Stimulated activated CD8-positive, alpha-beta memory T cell treated with anti-CD3 and anti-CD28 coated beads, Interleukin-7, amount 100 ng/mL, for 1 hour (primary cell): ENCODE data around the gene ULK4.
"Not testable (repeated sequence)": the region's sequence is repeated elsewhere in the genome, so short reads cannot be mapped to it uniquely, and the experiment has no call there.

Source experiments
- DNase-seq, 2 donors: peaks; one replicate each; pipeline ENCODE4 v3.0.0-alpha.2; 2020; ENCODE audit warnings: low read depth in 2 of 2

The ULK4 gene

DNA sequence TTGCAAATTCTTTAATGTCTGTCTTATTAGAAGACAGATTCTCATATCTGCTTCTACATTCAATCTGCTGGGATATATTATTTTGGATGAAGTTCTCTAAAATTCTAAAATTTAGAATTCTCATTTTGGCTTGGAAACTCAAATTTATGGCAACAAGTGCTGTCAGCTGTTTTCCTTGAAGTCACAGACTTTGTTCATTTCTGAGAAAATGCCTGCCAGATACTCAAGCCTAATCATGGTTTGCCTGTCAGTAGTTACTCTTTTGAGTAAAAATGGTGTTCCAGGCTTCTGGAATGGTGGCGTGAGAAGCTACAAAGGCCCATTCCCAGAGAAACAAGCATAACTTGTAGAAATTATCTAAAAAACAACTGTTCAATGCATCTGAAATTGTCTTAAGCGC lies 646.8 kb downstream of the ULK4 start:
- DNase-seq: no peak

DNA sequence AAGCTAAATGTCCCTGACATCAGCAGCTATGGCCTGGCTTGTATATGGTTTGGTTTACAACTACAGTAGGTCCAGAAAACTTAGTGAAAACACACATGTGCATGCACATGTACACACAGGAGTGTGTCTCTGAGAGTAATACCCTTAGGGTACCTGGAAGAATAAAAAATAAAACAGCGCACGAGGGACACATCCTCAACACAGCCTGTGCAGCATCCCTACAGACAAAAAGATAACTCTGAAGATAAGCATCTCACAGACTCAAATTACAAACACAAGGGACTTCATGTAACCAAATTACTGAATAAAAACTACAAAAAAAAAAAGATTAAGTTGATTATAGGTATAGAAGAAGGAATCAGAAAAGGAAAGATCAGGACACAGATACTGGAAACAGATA lies 653.8 kb downstream of the ULK4 start:
- DNase-seq: no peak

DNA sequence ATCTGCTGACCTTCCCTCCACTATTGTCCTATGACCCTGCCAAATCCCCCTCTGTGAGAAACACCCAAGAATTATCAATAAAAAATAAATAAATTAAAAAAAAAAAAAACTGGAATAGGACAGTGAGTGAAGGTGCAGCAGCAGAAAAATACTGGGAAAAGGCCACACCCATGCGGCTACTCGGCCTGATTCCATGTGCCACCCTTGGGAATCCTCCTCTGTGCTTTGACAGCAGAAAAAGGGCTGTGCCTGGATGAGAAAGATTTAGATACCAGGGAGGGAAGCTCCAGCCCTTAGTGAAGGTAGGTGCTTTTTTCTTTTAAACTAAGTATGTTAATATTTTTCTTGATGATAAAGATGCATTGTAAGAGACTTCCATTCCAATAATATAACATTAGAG lies 654.8 kb downstream of the ULK4 start:
- DNase-seq: no peak

DNA sequence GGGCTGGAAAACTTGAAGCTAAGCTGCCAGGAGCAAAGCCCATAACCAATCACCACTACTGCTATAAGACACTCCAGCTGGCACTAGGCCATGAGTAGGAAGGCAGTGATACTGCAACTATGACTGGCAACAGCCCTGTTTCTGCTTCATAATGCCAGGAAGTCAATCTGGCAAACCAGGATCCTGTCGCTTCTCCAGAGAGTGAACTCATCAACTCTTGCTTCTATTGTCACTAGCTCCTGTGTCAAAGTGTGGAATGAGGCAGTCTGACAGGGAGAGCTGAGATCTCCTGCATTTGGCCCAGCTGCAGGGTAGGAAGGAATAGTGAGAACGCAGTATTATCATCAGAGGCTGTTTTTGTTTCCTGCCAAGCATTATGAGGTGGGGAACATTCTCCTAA lies 657.3 kb downstream of the ULK4 start:
- no peak for DNase-seq

DNA sequence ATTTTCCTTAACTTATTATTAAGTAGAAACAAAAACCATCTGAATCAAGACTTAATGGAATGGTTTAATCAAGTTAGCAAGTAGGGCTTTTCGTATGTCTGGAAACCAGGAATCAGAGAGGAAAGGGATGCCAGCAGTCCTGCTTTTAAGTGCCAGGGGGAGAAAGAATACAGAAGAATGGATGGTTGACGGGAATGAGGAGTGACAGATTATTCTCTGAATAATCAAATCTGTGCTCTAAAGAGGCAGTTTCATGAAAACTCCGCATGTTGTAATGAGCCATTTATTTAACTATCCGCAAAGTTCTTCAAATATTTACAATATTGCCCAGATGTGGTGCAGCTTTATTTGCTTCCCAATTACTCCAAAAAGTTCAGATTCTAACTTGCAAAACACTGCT lies 659.6 kb downstream of the ULK4 start:
- no peak for DNase-seq

DNA sequence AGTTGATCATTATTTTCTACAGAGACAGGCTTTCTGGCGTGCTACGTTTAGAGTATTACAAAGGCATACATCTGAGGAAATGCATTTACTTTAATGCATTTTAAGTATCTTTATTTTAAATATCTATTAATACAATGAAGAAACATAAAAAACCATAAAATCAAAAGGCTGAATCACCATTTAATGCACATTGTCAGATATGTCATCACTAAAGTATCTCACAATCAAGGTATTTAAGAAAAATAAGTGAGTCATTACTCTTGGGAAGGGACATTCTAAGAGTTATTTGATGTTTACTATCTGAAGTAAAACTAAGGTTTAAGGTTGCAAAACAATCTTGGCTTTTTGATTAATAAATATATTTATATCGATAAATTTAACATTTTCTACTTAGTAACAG lies 660.4 kb downstream of the ULK4 start:
- no peak for DNase-seq

DNA sequence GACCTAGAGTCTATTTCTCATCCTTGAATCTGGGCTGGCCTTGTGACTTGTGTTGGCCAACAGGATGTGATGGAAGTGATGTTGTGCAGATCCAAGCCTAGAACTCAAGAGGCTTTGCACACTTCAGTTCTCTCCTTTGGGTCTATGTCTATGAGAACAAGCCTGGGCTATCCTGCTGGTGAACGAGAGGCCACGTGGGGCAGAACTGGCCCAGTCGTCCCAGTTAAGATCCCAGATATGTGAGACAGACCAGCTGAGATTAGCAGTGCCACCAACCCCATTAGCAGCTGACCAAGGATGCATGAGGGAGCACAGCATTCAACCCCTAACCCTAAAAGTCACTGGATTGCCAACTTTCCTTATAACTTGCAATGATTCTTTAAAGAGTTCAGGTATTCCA lies 662.9 kb downstream of the ULK4 start:
- no peak for DNase-seq

DNA sequence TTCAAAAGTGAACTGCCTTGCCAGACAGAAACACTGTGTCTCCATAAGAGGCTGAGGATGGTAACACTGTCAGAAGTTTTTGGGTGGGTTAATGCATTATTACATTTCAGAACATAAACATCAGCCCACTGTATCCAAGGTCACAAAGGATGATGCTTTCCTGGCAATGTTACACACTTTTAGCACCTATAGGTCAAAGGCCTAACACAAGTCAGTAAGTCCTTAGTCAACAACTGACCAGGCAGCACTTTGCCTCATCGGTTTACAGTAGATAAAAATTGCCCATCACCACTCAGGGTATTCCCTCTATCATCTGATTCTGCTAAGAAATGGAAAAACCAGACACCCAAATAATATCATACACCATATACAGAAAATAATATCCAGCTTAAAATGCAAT lies 664.2 kb downstream of the ULK4 start:
- no peak for DNase-seq

DNA sequence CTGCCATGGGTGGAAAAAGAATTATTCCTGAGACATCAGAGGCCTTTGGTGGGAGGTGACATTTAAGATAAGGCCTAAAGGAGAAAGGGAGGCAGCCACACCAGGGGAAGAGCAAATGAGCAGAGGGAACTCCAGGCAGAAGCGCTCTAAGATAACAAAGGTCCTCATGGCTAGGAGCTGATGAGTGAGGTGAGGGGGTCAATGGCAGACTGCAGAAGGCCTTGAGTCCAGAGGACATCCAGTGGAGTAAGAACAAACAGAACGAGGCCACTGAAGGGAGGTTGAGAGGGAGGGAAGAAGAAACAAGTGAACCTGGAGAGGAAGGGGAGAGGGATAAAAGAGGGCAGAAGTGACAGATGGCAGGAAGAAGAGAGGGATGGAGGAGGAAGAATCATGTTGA lies 665.3 kb downstream of the ULK4 start:
- no peak for DNase-seq

DNA sequence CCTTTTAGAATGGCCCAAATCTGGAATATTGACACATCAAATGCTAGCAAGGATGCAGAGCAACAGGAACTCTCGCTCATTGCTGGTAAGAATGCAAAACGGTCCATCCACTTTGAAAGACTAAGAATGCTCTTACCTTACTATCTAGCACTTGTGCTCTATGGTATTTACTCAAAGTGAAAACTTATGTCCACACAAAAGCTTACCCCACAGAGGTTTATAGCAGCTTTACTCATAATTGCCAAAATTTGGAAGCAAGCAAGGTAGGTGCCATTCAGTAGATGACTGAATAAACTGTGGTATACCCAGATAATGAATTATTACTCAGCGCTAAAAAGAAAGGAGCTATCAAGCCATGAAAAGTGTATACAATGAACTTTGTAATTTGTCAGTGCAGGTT lies 666.2 kb downstream of the ULK4 start:
- no peak for DNase-seq

DNA sequence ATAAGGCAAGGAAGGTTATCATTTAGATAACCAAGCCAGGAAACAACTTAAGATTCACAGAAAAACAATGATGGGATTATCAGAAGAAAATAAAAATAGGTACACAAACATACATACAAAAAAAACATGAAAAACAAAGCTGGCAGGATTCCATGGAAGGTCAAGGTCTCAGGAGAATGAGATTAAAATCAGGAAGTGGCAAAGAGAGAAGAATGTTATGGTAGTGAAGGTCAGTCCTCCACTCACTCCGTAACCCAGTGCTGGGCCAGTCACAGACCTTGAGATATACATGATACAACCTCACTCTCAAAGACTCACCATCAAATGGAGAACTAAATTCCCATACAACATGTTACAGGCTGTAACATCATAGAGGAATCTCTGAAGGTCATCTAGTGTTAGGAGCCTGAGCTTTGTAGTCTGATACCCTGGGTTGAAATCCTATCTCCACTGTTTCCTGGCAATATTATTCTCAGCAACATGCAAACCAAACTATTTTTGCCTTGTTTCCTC lies 668.7 kb downstream of the ULK4 start:
- DNase-seq: no peak

DNA sequence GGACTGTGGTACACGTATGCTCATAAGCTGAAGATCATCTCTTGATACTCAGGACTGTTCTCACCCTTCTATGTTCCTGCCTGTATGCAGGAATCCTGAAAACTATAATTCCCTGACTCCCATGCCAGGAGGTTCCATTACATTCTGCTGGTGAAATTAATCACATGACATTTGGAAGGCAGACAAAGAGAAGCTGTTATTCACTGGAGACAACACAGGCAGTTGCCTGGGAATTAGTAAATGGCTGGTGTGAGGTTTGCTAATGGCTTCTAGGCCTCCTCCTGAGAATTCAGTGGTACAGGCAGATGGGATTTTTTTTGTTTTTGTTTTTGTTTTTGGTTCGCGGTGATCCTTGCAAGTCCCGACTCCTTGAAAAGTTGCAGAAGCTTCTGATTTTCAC lies 671.2 kb downstream of the ULK4 start:
- no peak for DNase-seq

DNA sequence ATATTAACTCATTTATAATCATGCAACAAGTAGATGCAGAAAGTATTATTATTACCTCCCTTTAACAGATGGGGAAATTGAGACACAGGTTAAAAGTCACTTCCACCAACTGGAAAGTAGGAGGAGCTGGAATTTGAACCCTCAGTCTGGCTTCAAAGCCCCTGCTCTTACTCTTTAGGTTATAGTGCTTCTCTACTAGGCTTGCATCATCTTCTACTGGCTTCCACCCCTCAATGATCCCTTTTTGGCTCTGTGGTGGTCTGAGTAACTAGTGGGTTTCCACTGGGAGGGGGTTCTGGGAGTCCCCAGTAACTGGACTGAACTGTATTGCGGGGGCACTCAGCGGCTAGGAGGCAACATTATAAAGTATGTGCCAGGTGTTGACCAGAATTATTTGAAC lies 671.6 kb downstream of the ULK4 start:
- DNase-seq: no peak

DNA sequence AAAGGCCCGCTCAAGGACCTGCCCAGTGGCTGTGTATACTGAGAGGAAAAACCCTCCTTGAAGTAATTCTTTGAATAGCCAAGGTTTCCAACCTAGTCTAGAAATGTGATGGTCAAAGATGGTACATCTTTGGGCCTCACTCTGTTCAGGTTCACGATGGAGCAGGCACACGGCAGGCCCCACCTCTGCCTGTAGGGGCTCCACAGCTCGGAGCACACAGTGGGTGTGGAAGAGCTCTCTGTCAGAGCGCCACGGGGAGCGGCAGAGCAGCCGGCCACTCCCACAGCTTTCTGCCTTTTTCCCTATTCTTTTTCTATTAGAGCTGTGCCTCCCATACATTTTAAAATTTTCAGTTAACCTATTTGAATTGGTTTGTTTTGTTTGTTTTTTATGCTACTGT lies 673.1 kb downstream of the ULK4 start:
- DNase-seq: no peak

DNA sequence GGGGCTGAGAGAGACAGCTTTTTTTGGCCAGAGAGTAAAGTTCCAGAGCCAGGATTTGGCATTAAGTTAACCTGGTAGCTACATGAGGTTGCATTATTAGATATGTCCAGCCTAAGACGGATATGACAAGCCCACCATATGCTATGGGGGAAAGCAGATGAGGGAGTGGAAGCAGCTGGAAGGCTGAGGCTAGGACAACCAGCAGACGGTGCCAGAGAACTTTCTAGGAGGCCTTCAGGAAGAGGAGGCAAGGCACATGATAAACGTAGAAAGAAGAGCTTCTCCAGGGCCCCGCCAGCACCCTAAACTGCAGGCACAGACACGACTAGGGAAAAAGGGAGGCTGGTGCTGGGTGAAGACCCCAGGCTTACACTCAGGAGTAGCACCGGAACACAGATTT lies 675.6 kb downstream of the ULK4 start:
- DNase-seq: no peak

DNA sequence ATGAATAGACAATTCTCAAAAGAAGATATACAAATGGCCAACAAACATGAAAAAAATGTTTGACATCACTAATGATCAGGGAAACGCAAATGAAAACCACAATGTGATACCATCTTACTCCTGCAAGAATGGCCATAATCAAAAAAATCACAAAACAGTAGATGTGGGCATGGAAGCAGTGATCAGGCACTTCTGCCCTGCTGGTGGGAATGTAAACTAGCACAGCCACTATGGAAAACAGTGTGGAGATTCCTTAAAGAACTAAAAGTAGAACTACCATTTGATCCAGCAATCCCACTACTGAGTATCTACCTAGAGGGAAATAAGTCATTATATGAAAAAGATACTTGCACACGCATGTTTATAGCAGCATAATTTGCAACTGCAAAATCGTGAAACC lies 677.0 kb downstream of the ULK4 start:
- DNase-seq: not testable (repeated sequence)

DNA sequence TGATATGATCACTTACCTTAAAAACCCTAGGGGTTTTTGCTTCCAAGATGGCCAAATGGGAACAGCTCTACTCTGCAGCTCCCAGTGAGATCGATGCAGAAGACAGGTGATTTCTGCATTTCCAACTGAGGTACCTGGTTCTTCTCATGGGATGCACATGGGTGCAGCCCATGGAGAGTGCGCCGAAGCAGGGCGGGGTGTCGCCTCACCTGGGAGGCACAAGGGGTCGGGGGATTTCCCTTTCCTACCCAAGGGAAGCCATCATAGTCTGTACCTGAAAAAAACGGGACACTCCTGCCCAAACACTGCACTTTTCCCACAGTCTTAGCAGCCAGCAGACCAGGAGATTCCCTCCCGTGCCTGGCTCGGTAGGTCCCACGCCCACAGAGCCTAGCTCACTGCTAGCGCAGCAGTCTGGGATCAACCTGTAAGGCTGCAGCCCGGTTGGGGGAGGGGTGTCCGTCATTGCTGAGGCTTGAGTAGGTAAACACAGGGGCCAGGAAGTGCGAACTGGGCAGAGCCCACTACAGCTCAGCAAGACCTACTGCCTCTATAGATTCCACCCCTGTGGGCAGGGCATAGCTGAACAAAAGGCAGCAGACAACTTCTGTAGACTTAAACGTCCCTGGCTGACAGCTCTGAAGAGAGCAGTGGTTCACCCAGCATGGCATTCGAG lies 684.0 kb downstream of the ULK4 start:
- no peak for DNase-seq

DNA sequence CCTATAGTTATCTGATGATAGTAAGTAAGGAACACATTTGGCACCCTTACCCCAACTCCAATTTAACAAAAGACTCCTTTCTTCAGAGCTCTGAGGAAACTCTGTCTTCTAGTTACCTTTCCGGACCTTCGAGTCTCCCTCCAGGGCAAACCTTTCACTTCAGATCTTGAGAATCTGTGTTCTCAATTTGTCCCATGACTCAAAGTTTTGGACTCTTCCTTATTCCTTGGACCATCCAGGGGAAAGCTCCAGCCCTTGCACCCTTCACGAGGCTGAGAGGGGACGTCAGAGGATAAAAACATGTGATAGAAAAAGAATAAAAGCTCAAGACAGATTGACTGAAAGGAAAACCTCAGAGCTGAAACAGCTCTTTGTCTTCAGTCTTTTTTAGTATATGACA lies 685.7 kb downstream of the ULK4 start:
- DNase-seq: no peak

DNA sequence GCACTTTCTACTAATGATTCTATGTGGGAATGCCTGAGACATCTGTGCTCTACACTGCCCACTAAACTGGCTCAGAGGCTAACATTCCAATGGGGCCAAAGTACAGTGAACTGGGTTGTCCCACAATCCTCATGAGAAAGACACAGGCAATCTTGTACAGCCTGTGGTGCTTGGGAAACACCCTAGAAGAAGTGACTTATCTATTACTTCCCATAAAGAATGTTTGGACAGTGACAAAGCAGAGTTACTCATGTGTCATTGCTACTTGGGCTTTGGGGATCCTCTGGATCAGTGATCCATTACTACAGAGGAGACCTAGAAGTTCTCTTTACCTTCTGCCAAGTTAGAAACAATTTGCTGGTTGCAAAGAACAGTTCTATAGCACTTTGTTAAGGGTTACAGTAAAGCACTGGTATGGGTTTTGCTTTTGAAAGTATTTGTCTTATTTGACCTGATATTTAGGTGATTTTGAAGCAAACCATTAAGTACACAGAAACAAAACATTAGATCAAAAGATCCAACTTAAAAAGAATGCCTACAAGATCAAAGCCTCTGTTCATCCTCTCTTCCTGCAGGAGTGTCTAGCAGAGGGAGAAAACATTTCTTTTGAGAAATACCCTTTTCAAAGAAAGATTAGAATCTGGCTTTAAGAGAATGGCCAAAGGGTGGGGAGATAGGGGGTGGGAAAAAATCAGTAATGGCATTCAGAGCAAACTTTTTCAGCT lies 686.8 kb downstream of the ULK4 start:
- DNase-seq: no peak

DNA sequence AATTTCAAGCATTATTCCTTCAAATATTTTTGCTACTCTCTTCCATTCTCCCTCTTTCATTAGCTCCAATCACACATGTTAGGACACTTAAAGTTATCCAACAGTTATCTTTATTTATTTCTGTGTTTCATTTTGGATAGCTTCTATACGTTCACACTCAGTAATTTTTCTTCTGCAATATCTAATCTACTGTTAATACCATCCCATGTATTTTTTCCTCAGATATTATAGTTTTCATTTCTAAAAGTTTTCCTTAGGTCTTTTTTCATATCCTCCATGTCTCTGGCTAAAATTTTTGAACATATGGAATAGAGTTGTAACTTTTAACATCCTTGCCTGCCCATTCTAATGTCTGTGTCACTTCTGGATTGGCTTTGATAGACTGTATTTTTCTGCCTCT lies 689.2 kb downstream of the ULK4 start:
- DNase-seq: no peak

DNA sequence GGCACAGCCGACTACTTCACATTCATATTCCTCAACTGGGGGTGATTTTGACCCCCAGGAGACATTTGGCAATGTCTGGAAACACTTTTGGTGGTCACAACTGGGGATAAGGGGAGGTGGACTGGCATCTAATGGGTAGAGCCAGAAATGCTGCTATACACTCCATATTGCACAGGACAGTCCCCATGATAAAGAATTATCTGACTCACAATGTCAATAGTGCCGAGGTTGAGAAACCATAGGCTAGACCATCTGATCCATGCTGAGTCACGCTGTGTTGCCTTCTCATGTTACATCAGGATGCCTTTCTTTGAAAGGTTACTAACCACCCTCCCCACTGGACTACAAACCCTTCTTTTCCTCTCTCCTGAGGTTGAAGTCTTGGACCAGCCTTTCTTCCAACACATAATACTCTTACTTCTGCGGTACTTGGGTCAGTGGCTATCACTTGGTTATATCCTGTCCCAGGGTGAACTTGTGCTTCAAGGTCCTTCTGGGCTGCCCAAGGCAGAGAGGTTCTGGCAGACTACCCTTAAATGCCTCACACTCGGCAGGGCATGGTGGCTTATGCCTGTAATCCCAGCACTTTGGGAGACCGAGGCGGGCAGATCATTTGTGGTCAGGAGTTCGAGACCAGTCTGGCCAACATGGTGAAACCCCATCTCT lies 693.8 kb downstream of the ULK4 start:
- no peak for DNase-seq

DNA sequence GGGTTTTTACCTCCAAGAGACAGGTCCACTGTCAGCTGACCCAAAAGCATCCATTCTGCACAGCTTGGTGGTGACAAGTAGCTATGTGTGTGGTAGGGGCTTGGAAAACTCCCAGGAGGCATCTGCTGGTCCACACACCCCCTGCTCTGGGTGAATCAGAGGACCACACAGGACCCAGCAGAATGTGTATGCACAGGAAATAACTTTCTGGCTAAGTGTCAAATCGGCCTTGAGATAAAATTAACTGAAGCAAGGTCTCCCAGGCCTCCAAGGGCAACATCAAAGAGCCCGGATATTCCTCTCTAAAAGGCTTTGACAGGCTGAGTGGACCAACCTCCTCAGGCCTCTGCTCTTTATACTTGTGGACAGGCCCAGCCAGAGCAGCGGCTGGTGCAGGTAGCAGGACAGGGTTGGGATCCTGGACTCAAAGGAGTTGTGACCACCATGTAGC lies 696.1 kb downstream of the ULK4 start:
- no peak for DNase-seq

DNA sequence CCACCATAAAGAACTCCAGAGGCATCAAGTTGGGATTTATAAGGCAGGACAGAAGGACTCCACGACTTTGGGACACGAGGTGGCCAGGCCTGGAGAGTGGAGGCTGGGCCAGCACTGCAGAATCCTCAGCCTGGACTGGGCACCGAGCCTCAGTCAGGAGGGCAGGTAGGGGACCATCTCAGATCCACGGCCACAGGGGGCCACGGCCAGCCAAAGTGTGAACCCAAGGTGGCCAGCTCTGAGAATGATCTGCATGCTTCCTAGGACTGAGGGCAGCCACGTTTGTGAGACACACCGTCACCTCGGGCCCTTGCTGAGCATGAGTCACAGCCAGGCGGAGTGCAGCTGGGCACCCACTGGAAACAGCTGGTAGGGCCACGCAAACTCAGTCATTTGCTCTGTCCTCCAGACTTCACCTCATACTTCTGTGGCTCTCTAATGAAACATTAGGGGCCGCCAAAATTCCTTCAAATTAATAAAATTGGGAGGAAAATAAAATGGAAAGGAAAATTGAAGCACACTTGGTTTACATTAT lies 696.8 kb downstream of the ULK4 start:
- DNase-seq: no peak
